ENCODE data around the gene TMEM94. TPM values are rescaled to one million over a fixed set of nuclear protein-coding genes. Genes with fewer than 3 reads are reported as not detected.

The TMEM94 gene
- polyA plus RNA-seq, 2 of the 4 experiments (the other 2 are of a cell fraction), result 30.5 to 63.8 TPM

DNA sequence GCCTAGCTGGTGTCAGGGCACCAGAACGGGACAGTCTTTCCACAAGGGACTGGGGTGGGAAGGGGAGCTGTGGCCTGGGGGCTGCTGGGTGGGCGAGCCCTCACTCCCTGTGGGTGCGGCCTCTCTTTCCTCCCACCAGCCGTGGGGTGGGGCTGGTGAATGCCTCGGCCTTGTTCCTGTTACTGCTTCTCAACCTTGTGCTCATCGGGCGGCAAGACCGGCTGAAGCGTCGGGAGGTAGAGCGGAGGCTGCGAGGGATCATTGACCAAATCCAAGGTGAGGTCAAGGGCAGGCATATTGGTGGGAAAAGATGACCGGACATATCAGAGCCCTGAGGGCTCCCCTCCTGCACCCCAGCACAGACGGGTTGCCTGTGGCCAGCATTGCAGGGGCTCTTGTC is 29.7 kb downstream of the TMEM94 start:
- TF ChIP-seq ESRRA (IDR thresholded peaks at IDR 0.05; ENCODE audit: borderline replicate concordance, low read length) (no peak), BHLHE40 (IDR thresholded peaks at IDR 0.05; ENCODE audit: low read depth, low read length) (no peak), FOXS1 (CRISPR knock-in tag; IDR thresholded peaks at IDR 0.05) (no peak)
- TF ChIP-seq, protein P1, sequence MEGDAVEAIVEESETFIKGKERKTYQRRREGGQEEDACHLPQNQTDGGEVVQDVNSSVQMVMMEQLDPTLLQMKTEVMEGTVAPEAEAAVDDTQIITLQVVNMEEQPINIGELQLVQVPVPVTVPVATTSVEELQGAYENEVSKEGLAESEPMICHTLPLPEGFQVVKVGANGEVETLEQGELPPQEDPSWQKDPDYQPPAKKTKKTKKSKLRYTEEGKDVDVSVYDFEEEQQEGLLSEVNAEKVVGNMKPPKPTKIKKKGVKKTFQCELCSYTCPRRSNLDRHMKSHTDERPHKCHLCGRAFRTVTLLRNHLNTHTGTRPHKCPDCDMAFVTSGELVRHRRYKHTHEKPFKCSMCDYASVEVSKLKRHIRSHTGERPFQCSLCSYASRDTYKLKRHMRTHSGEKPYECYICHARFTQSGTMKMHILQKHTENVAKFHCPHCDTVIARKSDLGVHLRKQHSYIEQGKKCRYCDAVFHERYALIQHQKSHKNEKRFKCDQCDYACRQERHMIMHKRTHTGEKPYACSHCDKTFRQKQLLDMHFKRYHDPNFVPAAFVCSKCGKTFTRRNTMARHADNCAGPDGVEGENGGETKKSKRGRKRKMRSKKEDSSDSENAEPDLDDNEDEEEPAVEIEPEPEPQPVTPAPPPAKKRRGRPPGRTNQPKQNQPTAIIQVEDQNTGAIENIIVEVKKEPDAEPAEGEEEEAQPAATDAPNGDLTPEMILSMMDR (IDR thresholded peaks at IDR 0.05), result no peak
- ATAC-seq, result no peak
- CTCF ChIA-PET, result interaction anchor here (0.6 to 6.1 kb wide), 12 partner anchors 10 to 163 kb away, joined by 3 to 26 read pairs (median 5); partner anchors contain the start of genes SMIM5 and TSEN54

DNA sequence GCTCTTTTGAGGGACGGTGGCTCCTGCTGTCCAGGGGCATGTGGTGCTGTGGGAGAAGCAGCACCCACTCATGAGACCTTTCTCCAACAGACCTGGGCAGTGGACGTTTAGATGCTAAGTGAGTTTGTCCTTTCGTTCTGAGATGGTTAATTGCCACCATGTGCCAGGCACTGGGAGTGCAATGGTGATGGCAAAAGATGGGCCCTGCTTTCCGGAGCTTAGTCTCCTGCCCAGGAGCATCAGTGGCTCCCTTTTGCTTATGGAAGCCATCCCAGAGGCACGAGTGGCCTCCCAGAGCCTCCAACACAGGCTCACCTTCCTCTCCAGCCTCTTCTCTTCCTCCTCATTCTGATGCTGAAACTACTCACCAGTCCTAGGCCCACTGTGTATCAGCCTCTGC is 30.5 kb downstream of the TMEM94 start:
- no peak overlapping the region for H3K4me2 ChIP-seq
- no peak overlapping the region for H3K4me3 ChIP-seq
- ATAC-seq (peak in 1 of 2 experiments; percentile 22; a peak in 3 of 6 replicates), DNase-seq (ENCODE audit: low read depth in 1 of 2, low spot score in 1 of 2) (no peak), FAIRE-seq (no peak)
- no peaks in the 10 kb centered on the region for H3K9me3 ChIP-seq
- TF ChIP-seq HEYL (CRISPR knock-in tag; IDR thresholded peaks at IDR 0.05) (no peak), RCOR1 (IDR thresholded peaks at IDR 0.05; ENCODE audit: low read depth, low read length) (no peak), HOXA7 (CRISPR knock-in tag; IDR thresholded peaks at IDR 0.05) (no peak), MAFK (IDR thresholded peaks at IDR 0.05; ENCODE audit: partially characterized antibody) (no peak), FOXS1 (CRISPR knock-in tag; IDR thresholded peaks at IDR 0.05) (no peak), HOXB13 (CRISPR knock-in tag; IDR thresholded peaks at IDR 0.05; ENCODE audit: low read depth) (no peak), KDM5A (IDR thresholded peaks at IDR 0.05) (no peak), EHF (CRISPR knock-in tag; IDR thresholded peaks at IDR 0.05) (no peak), POLR2A (IDR thresholded peaks at IDR 0.05; ENCODE audit: low read length) (no peak), HDAC2 (IDR thresholded peaks at IDR 0.05) (no peak), RFX5 (IDR thresholded peaks at IDR 0.05) (no peak), NFE2L2 (conservative IDR thresholded peaks at IDR 0.05; ENCODE audit: low read length) (no peak), ZC3H11A (IDR thresholded peaks at IDR 0.05) (no peak), CHD4 (IDR thresholded peaks at IDR 0.05; ENCODE audit: borderline replicate concordance) (no peak), EP300 (IDR thresholded peaks at IDR 0.05) (no peak), TP53 (CRISPR knock-in tag; IDR thresholded peaks at IDR 0.05) (no peak), MAZ (IDR thresholded peaks at IDR 0.05; ENCODE audit: borderline replicate concordance, low read depth, low read length) (no peak)
- TF ChIP-seq, protein P2, sequence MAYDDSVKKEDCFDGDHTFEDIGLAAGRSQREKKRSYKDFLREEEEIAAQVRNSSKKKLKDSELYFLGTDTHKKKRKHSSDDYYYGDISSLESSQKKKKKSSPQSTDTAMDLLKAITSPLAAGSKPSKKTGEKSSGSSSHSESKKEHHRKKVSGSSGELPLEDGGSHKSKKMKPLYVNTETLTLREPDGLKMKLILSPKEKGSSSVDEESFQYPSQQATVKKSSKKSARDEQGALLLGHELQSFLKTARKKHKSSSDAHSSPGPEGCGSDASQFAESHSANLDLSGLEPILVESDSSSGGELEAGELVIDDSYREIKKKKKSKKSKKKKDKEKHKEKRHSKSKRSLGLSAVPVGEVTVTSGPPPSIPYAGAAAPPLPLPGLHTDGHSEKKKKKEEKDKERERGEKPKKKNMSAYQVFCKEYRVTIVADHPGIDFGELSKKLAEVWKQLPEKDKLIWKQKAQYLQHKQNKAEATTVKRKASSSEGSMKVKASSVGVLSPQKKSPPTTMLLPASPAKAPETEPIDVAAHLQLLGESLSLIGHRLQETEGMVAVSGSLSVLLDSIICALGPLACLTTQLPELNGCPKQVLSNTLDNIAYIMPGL (CRISPR knock-in tag; IDR thresholded peaks at IDR 0.05; ENCODE audit: borderline replicate concordance), result no peak
- TF ChIP-seq, protein P3, sequence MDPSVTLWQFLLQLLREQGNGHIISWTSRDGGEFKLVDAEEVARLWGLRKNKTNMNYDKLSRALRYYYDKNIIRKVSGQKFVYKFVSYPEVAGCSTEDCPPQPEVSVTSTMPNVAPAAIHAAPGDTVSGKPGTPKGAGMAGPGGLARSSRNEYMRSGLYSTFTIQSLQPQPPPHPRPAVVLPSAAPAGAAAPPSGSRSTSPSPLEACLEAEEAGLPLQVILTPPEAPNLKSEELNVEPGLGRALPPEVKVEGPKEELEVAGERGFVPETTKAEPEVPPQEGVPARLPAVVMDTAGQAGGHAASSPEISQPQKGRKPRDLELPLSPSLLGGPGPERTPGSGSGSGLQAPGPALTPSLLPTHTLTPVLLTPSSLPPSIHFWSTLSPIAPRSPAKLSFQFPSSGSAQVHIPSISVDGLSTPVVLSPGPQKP (IDR thresholded peaks at IDR 0.05; ENCODE audit: low read depth, low read length), result no peak
- TF ChIP-seq, protein P1 (IDR thresholded peaks at IDR 0.05), result no peak
- no peaks in the 10 kb centered on the region for H3K4me1 ChIP-seq
- POLR2A ChIA-PET, result no interaction called here
- WGBS (ENCODE audit: missing lambda C conversion rate), result 73% methylated on average over 5 of the region's 5 CpGs
- H3K27ac ChIP-seq, result no peak overlapping the region
- CTCF ChIA-PET, result interaction anchor here (0.6 to 6.1 kb wide), 19 partner anchors 9 to 263 kb away, joined by 3 to 26 read pairs (median 4); partner anchors contain the start of genes SMIM5, TMEM94 and TSEN54

More for the DNA sequence above, 29.7 kb downstream of the TMEM94 start:
- no peaks in the 10 kb centered on the region for H3K9me3 ChIP-seq
- H3K27ac ChIP-seq, result no peak overlapping the region
- no peak for FAIRE-seq
- DNase-seq (ENCODE audit: low read depth in 1 of 2, low spot score in 1 of 2), result no peak
- no peaks in the 10 kb centered on the region for H3K4me1 ChIP-seq
- POLR2A ChIA-PET, result no interaction called here
- no peak overlapping the region for H3K4me3 ChIP-seq
- no peak overlapping the region for H3K4me2 ChIP-seq
- WGBS (ENCODE audit: missing lambda C conversion rate), result 88% methylated on average over 14 of the region's 14 CpGs

Measured in A549 (cell line).